Esophagus squamous epithelium (tissue), 4 donors: ENCODE results near the gene DPH2.

Source experiments
- POLR2A ChIP-seq, 4 donors: fragments of 450-650 bp; IDR thresholded peaks; one replicate each; pipeline ENCODE4 v1.6.1; 2017; ENCODE audit warnings: antibody characterized with exemption in 4 of 4, mild to moderate bottlenecking in 4 of 4, moderate library complexity in 3 of 4
- TF ChIP-seq, protein P1 (sequence below), 6 experiments: fragments of 450-650 bp in 4 of 6; fragments of 200-600 bp in 2 of 6; sonication (generic) in 2 of 6; IDR thresholded peaks; one replicate each; pipeline ENCODE4 v1.5.1; 2016 to 2019; ENCODE audit warnings: antibody characterized with exemption in 6 of 6, mild to moderate bottlenecking in 4 of 6, moderate library complexity in 4 of 6

DNA sequence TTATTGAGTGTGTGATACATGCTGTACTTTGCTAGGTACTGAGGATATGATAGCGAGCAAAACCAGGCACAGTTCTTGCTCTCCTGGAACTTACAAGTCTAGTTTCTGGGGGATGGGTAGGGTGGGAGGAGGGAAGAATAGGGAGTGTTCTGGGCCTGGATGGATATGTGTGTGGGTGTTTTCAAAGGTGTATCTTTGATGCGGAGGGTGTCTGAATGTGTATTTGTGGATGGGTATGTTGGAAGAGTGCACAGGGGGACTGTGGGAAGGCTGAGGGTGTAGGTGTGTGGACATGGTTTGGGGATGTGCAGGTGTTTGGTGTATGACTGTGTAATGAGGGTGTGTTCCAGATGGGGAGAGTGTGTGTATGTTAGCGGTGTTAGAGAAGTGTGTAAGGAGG lies 4.5 kb upstream of the DPH2 start:
- TF ChIP-seq, protein P1, sequence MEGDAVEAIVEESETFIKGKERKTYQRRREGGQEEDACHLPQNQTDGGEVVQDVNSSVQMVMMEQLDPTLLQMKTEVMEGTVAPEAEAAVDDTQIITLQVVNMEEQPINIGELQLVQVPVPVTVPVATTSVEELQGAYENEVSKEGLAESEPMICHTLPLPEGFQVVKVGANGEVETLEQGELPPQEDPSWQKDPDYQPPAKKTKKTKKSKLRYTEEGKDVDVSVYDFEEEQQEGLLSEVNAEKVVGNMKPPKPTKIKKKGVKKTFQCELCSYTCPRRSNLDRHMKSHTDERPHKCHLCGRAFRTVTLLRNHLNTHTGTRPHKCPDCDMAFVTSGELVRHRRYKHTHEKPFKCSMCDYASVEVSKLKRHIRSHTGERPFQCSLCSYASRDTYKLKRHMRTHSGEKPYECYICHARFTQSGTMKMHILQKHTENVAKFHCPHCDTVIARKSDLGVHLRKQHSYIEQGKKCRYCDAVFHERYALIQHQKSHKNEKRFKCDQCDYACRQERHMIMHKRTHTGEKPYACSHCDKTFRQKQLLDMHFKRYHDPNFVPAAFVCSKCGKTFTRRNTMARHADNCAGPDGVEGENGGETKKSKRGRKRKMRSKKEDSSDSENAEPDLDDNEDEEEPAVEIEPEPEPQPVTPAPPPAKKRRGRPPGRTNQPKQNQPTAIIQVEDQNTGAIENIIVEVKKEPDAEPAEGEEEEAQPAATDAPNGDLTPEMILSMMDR (IDR thresholded peaks at IDR 0.05): no peak
- TF ChIP-seq POLR2A (IDR thresholded peaks at IDR 0.05): no peak
